ENCODE data around the gene GAL3ST3.

GRCh38 chr11:66006891-66007176 is 42.1 kb downstream of the GAL3ST3 start:
- TF ChIP-seq CTCF (IDR thresholded peaks at IDR 0.05; ENCODE audit: insufficient read depth, low read depth, low read length) (no peak), EZH2 (IDR thresholded peaks at IDR 0.05; ENCODE audit: insufficient read depth, low read length) (no peak)
